ENCODE data around the gene POLR1A. TPM values are rescaled to one million over a fixed set of nuclear protein-coding genes. Genes with fewer than 3 reads are reported as not detected.

The POLR1A gene
- total RNA-seq, 2 experiments from 2014 or later, result 38.1 to 45.5 TPM

GRCh38 chr2:85986121-85986520, 119.6 kb downstream of the POLR1A start:
- DNase-seq (no peak), ATAC-seq (no peak)
- Mint-ChIP-seq H3K9me3 (ENCODE audit: low read depth) (no peaks in the 10 kb centered on the region), H3K27me3 (no peaks in the 10 kb centered on the region), H3K36me3 (ENCODE audit: low read depth) (no peaks in the 10 kb centered on the region), H3K27ac (no peak overlapping the region), H3K4me1 (no peaks in the 10 kb centered on the region), H3K4me3 (no peak overlapping the region)
- ChIA-PET CTCF (no interaction called here), POLR2A (interaction anchor here (0.5 kb wide), 1 partner anchor 845 kb away, joined by 3 read pairs; no protein-coding TSS in a partner anchor)
- intact Hi-C loops (cut with DNase I, micrococcal nuclease), result no loop called here

- H3K4me1 Mint-ChIP-seq, result no peaks in the 10 kb centered on the region
- H3K4me3 Mint-ChIP-seq, result no peak overlapping the region
- DNase-seq (no peak), ATAC-seq (no peak)
- H3K27me3 Mint-ChIP-seq, result no peaks in the 10 kb centered on the region
- CTCF ChIA-PET, result interaction anchor here (0.6 to 0.7 kb wide), 3 partner anchors 168 to 621 kb away, joined by 3 to 4 read pairs (median 3); no protein-coding TSS in a partner anchor
- POLR2A ChIA-PET, result no interaction called here
- no peaks in the 10 kb centered on the region for H3K9me3 Mint-ChIP-seq (ENCODE audit: low read depth)
- intact Hi-C loops (cut with DNase I, micrococcal nuclease), result no loop called here
- no peaks in the 10 kb centered on the region for H3K36me3 Mint-ChIP-seq (ENCODE audit: low read depth)
- no peak overlapping the region for H3K27ac Mint-ChIP-seq
These were observed 120.9 kb downstream of the POLR1A start for GRCh38 chr2:85984788-85985187.

GRCh38 chr2:85983766-85984165, 121.9 kb downstream of the POLR1A start:
- ChIA-PET CTCF (interaction anchor here (0.9 kb wide), 1 partner anchor 156 kb away, joined by 3 read pairs; no protein-coding TSS in a partner anchor), POLR2A (no interaction called here)
- intact Hi-C loops (cut with DNase I, micrococcal nuclease), result no loop called here
- no peak for DNase-seq
- Mint-ChIP-seq H3K36me3 (ENCODE audit: low read depth) (no peaks in the 10 kb centered on the region), H3K4me1 (no peaks in the 10 kb centered on the region), H3K27me3 (no peaks in the 10 kb centered on the region), H3K27ac (no peak overlapping the region), H3K9me3 (ENCODE audit: low read depth) (no peaks in the 10 kb centered on the region), H3K4me3 (no peak overlapping the region)
- no peak for ATAC-seq

- no peak for ATAC-seq
- ChIA-PET CTCF (interaction anchor here (1.3 kb wide), 1 partner anchor 154 kb away, joined by 5 read pairs; no protein-coding TSS in a partner anchor), POLR2A (interaction anchor here (0.6 kb wide), 1 partner anchor 70 kb away, joined by 3 read pairs; no protein-coding TSS in a partner anchor)
- Mint-ChIP-seq H3K4me3 (no peak overlapping the region), H3K27me3 (no peaks in the 10 kb centered on the region), H3K9me3 (ENCODE audit: low read depth) (no peaks in the 10 kb centered on the region), H3K4me1 (no peaks in the 10 kb centered on the region), H3K27ac (no peak overlapping the region), H3K36me3 (ENCODE audit: low read depth) (no peaks in the 10 kb centered on the region)
- DNase-seq, result no peak
- intact Hi-C loops (cut with DNase I, micrococcal nuclease), result no loop called here
These were observed 124.0 kb downstream of the POLR1A start for GRCh38 chr2:85981579-85982247.

GRCh38 chr2:85978883-85979780, 126.6 kb downstream of the POLR1A start:
- H3K27me3 Mint-ChIP-seq, result no peaks in the 10 kb centered on the region

GRCh38 chr2:85976106-85976920, 129.4 kb downstream of the POLR1A start:
- DNase-seq (no peak), ATAC-seq (no peak)
- POLR2A ChIA-PET, result no interaction called here
- Mint-ChIP-seq H3K4me3 (no peak overlapping the region), H3K27ac (no peak overlapping the region), H3K4me1 (no peaks in the 10 kb centered on the region), H3K9me3 (ENCODE audit: low read depth) (peaks cover 3% of the 10 kb centered on the region), H3K36me3 (ENCODE audit: low read depth) (no peaks in the 10 kb centered on the region), H3K27me3 (no peaks in the 10 kb centered on the region)
- CTCF ChIA-PET, result interaction anchor here (0.6 to 0.7 kb wide), 2 partner anchors 85 to 152 kb away, joined by 3 to 4 read pairs; no protein-coding TSS in a partner anchor
- intact Hi-C loops (cut with DNase I, micrococcal nuclease), result no loop called here

More at GRCh38 chr2:85978883-85979780, 126.6 kb downstream of the POLR1A start:
- Mint-ChIP-seq H3K36me3 (ENCODE audit: low read depth) (no peaks in the 10 kb centered on the region), H3K27ac (no peak overlapping the region), H3K4me3 (no peak overlapping the region), H3K4me1 (no peaks in the 10 kb centered on the region), H3K9me3 (ENCODE audit: low read depth) (no peaks in the 10 kb centered on the region)
- ChIA-PET CTCF (interaction anchor here (0.7 to 1.1 kb wide), 3 partner anchors 39 to 414 kb away, joined by 3 read pairs; no protein-coding TSS in a partner anchor), POLR2A (interaction anchor here (0.7 kb wide), 1 partner anchor 648 kb away, joined by 3 read pairs; no protein-coding TSS in a partner anchor)
- DNase-seq, result no peak
- no peak for ATAC-seq
- intact Hi-C loops (cut with DNase I, micrococcal nuclease), result no loop called here

GRCh38 chr2:85975581-85975980, 130.1 kb downstream of the POLR1A start:
- no peak for ATAC-seq
- ChIA-PET POLR2A (no interaction called here), CTCF (interaction anchor here (0.7 kb wide), 1 partner anchor 86 kb away, joined by 4 read pairs; no protein-coding TSS in a partner anchor)
- Mint-ChIP-seq H3K4me1 (no peaks in the 10 kb centered on the region), H3K27me3 (no peaks in the 10 kb centered on the region), H3K9me3 (ENCODE audit: low read depth) (peaks cover 3% of the 10 kb centered on the region), H3K36me3 (ENCODE audit: low read depth) (no peaks in the 10 kb centered on the region), H3K4me3 (no peak overlapping the region), H3K27ac (no peak overlapping the region)
- intact Hi-C loops (cut with DNase I, micrococcal nuclease), result no loop called here
- DNase-seq, result no peak

- Mint-ChIP-seq H3K4me1 (no peaks in the 10 kb centered on the region), H3K4me3 (no peak overlapping the region), H3K27ac (no peak overlapping the region), H3K36me3 (ENCODE audit: low read depth) (no peaks in the 10 kb centered on the region), H3K9me3 (ENCODE audit: low read depth) (peaks cover 3% of the 10 kb centered on the region), H3K27me3 (no peaks in the 10 kb centered on the region)
- ChIA-PET POLR2A (no interaction called here), CTCF (no interaction called here)
- ATAC-seq, result no peak
- no peak for DNase-seq
- intact Hi-C loops (cut with DNase I, micrococcal nuclease), result no loop called here
These were observed 131.3 kb downstream of the POLR1A start for GRCh38 chr2:85974390-85974789.

- no peak for DNase-seq
- ATAC-seq, result no peak
- Mint-ChIP-seq H3K4me3 (no peak overlapping the region), H3K9me3 (ENCODE audit: low read depth) (peaks cover 3% of the 10 kb centered on the region), H3K27me3 (no peaks in the 10 kb centered on the region), H3K27ac (no peak overlapping the region), H3K36me3 (ENCODE audit: low read depth) (no peaks in the 10 kb centered on the region), H3K4me1 (no peaks in the 10 kb centered on the region)
- ChIA-PET POLR2A (no interaction called here), CTCF (no interaction called here)
- intact Hi-C loops (cut with DNase I, micrococcal nuclease), result no loop called here
These were observed 133.3 kb downstream of the POLR1A start for GRCh38 chr2:85972355-85972754.

- ATAC-seq, result no peak
- ChIA-PET CTCF (no interaction called here), POLR2A (no interaction called here)
- H3K4me3 Mint-ChIP-seq, result no peak overlapping the region
- no peaks in the 10 kb centered on the region for H3K36me3 Mint-ChIP-seq (ENCODE audit: low read depth)
- peaks cover 3% of the 10 kb centered on the region for H3K9me3 Mint-ChIP-seq (ENCODE audit: low read depth)
- no peak overlapping the region for H3K27ac Mint-ChIP-seq
- no peak for DNase-seq
- no peaks in the 10 kb centered on the region for H3K4me1 Mint-ChIP-seq
- no peaks in the 10 kb centered on the region for H3K27me3 Mint-ChIP-seq
- intact Hi-C loops (cut with DNase I, micrococcal nuclease), result no loop called here
These were observed 134.3 kb downstream of the POLR1A start for GRCh38 chr2:85971366-85971765.

Measured in activated CD4-positive, alpha-beta T cell treated with anti-CD3 and anti-CD28 coated beads for 36 hours (primary cell).